ENCODE measurements around the gene ALDH1A2.
"Not testable (repeated sequence)": the region's sequence is repeated elsewhere in the genome, so short reads cannot be mapped to it uniquely, and the experiment has no call there.

Gene ALDH1A2

GRCh38 chr15:58017869-58018268, 47.6 kb downstream of the ALDH1A2 start:
- Mint-ChIP-seq H3K27ac (no peak overlapping the region), H3K9me3 (no peaks in the 10 kb centered on the region), H3K36me3 (ENCODE audit: low read depth) (no peaks in the 10 kb centered on the region), H3K27me3 (ENCODE audit: low read depth) (peaks cover 23% of the 10 kb centered on the region), H3K4me3 (no peak overlapping the region), H3K4me1 (ENCODE audit: low read depth) (no peaks in the 10 kb centered on the region)
- DNase-seq (ENCODE audit: low spot score) = no peak

GRCh38 chr15:58016581-58017175, 48.8 kb downstream of the ALDH1A2 start:
- Mint-ChIP-seq H3K36me3 (ENCODE audit: low read depth) (no peaks in the 10 kb centered on the region), H3K27ac (no peak overlapping the region), H3K27me3 (ENCODE audit: low read depth) (peaks cover 23% of the 10 kb centered on the region), H3K9me3 (no peaks in the 10 kb centered on the region), H3K4me1 (ENCODE audit: low read depth) (no peaks in the 10 kb centered on the region), H3K4me3 (no peak overlapping the region)
- no peak for DNase-seq (ENCODE audit: low spot score)

GRCh38 chr15:58015565-58015964, 49.9 kb downstream of the ALDH1A2 start:
- no peaks in the 10 kb centered on the region for H3K36me3 Mint-ChIP-seq (ENCODE audit: low read depth)
- no peak overlapping the region for H3K4me3 Mint-ChIP-seq
- H3K4me1 Mint-ChIP-seq (ENCODE audit: low read depth) = no peaks in the 10 kb centered on the region
- H3K9me3 Mint-ChIP-seq = no peaks in the 10 kb centered on the region
- no peak for DNase-seq (ENCODE audit: low spot score)
- H3K27ac Mint-ChIP-seq = no peak overlapping the region
- peaks cover 23% of the 10 kb centered on the region for H3K27me3 Mint-ChIP-seq (ENCODE audit: low read depth)

DNA sequence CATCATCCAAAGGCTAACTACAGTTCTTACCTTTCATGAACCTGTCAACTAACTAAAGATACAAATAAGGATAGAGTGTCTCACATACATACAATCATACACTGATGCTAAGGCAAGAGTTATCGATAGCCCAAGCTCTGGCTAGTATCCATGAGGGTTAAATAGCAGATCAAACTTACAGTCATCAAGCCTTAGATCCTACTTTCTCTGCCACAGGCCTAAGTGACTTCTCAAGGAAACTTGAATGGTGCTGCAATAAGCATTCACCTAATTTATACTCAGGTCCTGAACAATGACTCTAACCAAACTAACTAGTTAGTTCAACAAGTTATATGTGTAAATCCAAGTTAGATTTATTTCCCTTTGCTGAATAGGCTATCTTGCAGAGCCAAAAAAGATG, 51.0 kb downstream of the ALDH1A2 start:
- Mint-ChIP-seq H3K36me3 (ENCODE audit: low read depth) (no peaks in the 10 kb centered on the region), H3K4me1 (ENCODE audit: low read depth) (no peaks in the 10 kb centered on the region), H3K9me3 (no peaks in the 10 kb centered on the region), H3K4me3 (no peak overlapping the region), H3K27me3 (ENCODE audit: low read depth) (peaks cover 23% of the 10 kb centered on the region), H3K27ac (no peak overlapping the region)
- DNase-seq (ENCODE audit: low spot score) = no peak

GRCh38 chr15:58014040-58014439, 51.5 kb downstream of the ALDH1A2 start:
- H3K4me1 Mint-ChIP-seq (ENCODE audit: low read depth) = no peaks in the 10 kb centered on the region
- no peak overlapping the region for H3K27ac Mint-ChIP-seq
- no peaks in the 10 kb centered on the region for H3K9me3 Mint-ChIP-seq
- DNase-seq (ENCODE audit: low spot score) = no peak
- H3K36me3 Mint-ChIP-seq (ENCODE audit: low read depth) = no peaks in the 10 kb centered on the region
- no peak overlapping the region for H3K4me3 Mint-ChIP-seq
- H3K27me3 Mint-ChIP-seq (ENCODE audit: low read depth) = peaks cover 23% of the 10 kb centered on the region

- no peaks in the 10 kb centered on the region for H3K4me1 Mint-ChIP-seq (ENCODE audit: low read depth)
- DNase-seq (ENCODE audit: low spot score) = no peak
- H3K9me3 Mint-ChIP-seq = no peaks in the 10 kb centered on the region
- peaks cover 18% of the 10 kb centered on the region for H3K27me3 Mint-ChIP-seq (ENCODE audit: low read depth)
- H3K4me3 Mint-ChIP-seq = no peak overlapping the region
- no peak overlapping the region for H3K27ac Mint-ChIP-seq
- no peaks in the 10 kb centered on the region for H3K36me3 Mint-ChIP-seq (ENCODE audit: low read depth)
Measured at GRCh38 chr15:58010983-58011382, 54.5 kb downstream of the ALDH1A2 start.

GRCh38 chr15:58003810-58004209, 61.7 kb downstream of the ALDH1A2 start:
- no peak overlapping the region for H3K4me3 Mint-ChIP-seq
- DNase-seq (ENCODE audit: low spot score) = no peak
- no peak overlapping the region for H3K27ac Mint-ChIP-seq
- H3K9me3 Mint-ChIP-seq = no peaks in the 10 kb centered on the region
- H3K36me3 Mint-ChIP-seq (ENCODE audit: low read depth) = no peaks in the 10 kb centered on the region
- H3K27me3 Mint-ChIP-seq (ENCODE audit: low read depth) = peaks cover 13% of the 10 kb centered on the region
- H3K4me1 Mint-ChIP-seq (ENCODE audit: low read depth) = no peaks in the 10 kb centered on the region

DNA sequence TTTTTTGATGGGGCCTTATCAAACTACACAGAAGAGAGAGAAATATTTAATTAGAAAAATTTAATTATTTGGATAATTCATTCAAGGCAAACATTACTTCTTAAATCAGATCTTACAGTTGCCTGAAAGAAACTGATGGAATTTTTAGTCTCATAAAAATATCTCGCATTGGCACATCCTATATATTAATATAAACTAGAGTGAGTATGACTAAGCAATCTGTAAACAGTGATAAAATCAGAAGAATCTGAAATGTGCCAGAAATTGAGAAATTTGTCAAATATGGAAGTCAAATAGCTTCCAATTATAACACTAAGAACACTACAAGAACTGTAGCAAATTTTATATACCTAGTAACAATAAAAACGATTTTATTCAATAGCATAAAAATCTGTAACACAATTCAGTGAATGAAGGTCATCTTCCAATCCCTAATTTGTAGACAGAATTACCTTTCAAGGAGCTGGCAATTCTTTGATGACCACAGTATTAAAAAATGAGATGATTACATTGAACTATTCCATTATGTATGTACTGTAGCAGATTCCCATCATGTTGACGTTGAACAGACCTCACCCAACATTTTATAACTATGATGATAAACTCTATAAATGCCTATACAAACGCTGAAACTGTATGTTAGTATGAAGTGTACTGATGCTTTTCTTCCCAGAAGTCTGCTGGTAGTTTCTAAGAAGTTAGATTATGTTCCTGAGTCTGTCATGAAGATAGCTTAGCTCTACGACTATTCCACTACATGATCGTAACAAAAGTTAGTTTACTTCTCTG, 63.0 kb downstream of the ALDH1A2 start:
- Mint-ChIP-seq H3K9me3 (no peaks in the 10 kb centered on the region), H3K27me3 (ENCODE audit: low read depth) (peaks cover 24% of the 10 kb centered on the region), H3K36me3 (ENCODE audit: low read depth) (no peaks in the 10 kb centered on the region), H3K4me3 (no peak overlapping the region), H3K27ac (no peak overlapping the region), H3K4me1 (ENCODE audit: low read depth) (no peaks in the 10 kb centered on the region)
- DNase-seq (ENCODE audit: low spot score) = no peak

DNA sequence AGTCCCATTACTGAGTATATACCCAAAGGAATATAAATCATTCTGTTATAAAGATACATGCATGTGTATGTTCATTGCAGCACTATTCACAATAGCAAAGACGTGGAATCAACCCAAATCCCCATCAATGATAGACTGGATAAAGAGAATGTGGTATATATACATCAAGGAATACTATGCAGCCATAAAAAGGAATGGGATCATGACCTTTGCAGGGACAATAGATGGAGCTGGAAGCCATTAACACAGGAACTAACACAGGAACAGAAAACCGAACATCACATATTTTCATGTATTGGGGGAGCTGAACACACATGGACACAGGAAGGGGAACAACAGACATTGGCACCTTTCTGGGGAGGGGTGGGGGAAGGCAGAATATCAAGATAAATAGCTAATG, 65.8 kb downstream of the ALDH1A2 start:
- H3K36me3 Mint-ChIP-seq (ENCODE audit: low read depth); DNase-seq (ENCODE audit: low spot score); H3K9me3 Mint-ChIP-seq; H3K4me1 Mint-ChIP-seq (ENCODE audit: low read depth); H3K4me3 Mint-ChIP-seq; H3K27ac Mint-ChIP-seq: not testable (repeated sequence)
- peaks cover 28% of the 10 kb centered on the region for H3K27me3 Mint-ChIP-seq (ENCODE audit: low read depth)

DNA sequence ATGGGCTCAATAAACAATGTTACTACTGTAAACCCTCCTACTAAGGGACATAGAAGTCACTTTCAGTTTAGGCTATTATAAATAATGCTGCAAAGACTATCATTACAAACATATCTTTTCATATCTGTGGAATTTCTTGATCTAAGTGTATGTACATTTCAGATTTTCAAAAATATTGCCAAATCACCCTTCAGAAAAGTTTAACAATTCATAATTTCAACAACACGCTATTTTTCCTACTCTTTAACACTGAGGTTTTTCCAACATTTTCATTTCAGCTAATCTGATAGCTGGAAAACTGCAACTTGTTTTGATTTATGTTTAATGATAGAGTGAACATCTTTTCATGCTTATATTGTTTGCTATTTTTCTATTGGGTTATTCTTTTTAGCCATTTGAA, 69.0 kb downstream of the ALDH1A2 start:
- no peak for DNase-seq (ENCODE audit: low spot score)
- H3K27me3 Mint-ChIP-seq (ENCODE audit: low read depth) = peaks cover 33% of the 10 kb centered on the region
- no peaks in the 10 kb centered on the region for H3K36me3 Mint-ChIP-seq (ENCODE audit: low read depth)
- H3K27ac Mint-ChIP-seq = no peak overlapping the region
- H3K4me1 Mint-ChIP-seq (ENCODE audit: low read depth) = no peaks in the 10 kb centered on the region
- H3K4me3 Mint-ChIP-seq = no peak overlapping the region
- H3K9me3 Mint-ChIP-seq = no peaks in the 10 kb centered on the region

GRCh38 chr15:57994221-57995049, 71.1 kb downstream of the ALDH1A2 start:
- Mint-ChIP-seq H3K4me3 (no peak overlapping the region), H3K4me1 (ENCODE audit: low read depth) (no peaks in the 10 kb centered on the region), H3K27ac (no peak overlapping the region), H3K9me3 (no peaks in the 10 kb centered on the region), H3K27me3 (ENCODE audit: low read depth) (peaks cover 30% of the 10 kb centered on the region), H3K36me3 (ENCODE audit: low read depth) (no peaks in the 10 kb centered on the region)
- DNase-seq (ENCODE audit: low spot score) = no peak

DNA sequence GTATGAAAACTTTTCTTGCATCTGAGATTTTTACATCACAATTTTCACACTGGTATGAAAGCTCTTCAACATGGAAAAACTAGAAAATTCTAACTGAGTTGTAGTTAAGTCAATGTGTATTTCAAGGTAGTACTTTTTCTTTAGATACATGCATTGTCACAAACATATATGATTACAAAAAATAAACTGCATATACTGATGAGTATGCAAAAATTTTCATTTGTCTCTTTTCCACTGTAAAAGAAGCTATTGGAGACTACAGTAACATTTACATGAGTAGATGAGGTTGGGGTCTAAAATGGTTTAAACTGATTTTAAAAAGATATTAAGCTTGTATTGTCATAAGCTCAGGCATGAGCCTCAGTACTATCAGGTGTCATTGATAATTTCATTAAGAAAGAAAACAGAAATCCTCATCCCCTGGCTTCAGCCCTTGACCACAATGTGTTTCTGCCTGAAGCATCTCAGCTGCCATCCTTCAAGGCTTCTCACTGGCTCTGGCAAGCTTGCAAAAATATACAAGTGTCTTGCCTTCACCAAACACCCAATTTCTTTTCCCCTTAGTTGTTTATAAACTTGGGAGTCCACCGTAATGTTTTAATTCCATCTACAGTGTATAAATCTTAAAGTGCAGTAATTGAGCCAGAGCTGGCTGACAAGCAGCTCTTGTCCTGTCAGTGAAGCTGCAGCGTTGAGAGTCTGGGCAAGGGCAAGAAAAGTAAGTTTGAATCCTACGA, 71.9 kb downstream of the ALDH1A2 start:
- Mint-ChIP-seq H3K27me3 (ENCODE audit: low read depth) (peaks cover 24% of the 10 kb centered on the region), H3K4me3 (no peak overlapping the region), H3K27ac (no peak overlapping the region), H3K9me3 (no peaks in the 10 kb centered on the region), H3K4me1 (ENCODE audit: low read depth) (no peaks in the 10 kb centered on the region), H3K36me3 (ENCODE audit: low read depth) (no peaks in the 10 kb centered on the region)
- no peak for DNase-seq (ENCODE audit: low spot score)

- no peak overlapping the region for H3K4me3 Mint-ChIP-seq
- no peaks in the 10 kb centered on the region for H3K4me1 Mint-ChIP-seq (ENCODE audit: low read depth)
- no peaks in the 10 kb centered on the region for H3K9me3 Mint-ChIP-seq
- no peak overlapping the region for H3K27ac Mint-ChIP-seq
- H3K27me3 Mint-ChIP-seq (ENCODE audit: low read depth) = peaks cover 21% of the 10 kb centered on the region
- DNase-seq (ENCODE audit: low spot score) = no peak
- no peaks in the 10 kb centered on the region for H3K36me3 Mint-ChIP-seq (ENCODE audit: low read depth)
Measured at GRCh38 chr15:57992761-57993355, 72.7 kb downstream of the ALDH1A2 start.
